Mononuclear cell (primary cell): ENCODE results near the gene KRT17. TPM values are rescaled to one million over a fixed set of nuclear protein-coding genes. Genes with fewer than 3 reads are reported as not detected.
"Not testable (repeated sequence)": the region's sequence is repeated elsewhere in the genome, so short reads cannot be mapped to it uniquely, and the experiment has no call there.

Experiments
- H3K27me3 ChIP-seq: 2 replicates; pipeline ENCODE4 v1.6.0; 2011; ENCODE audit warnings: low read length, control low read depth; ENCODE audit not compliant: insufficient read depth
- H3K4me1 ChIP-seq: 2 replicates; pipeline ENCODE4 v1.5.1; 2011; ENCODE audit warnings: mild to moderate bottlenecking, low read length, control low read depth; ENCODE audit not compliant: insufficient read depth
- H3K4me3 ChIP-seq: 2 replicates; pipeline ENCODE4 v1.5.1; 2011; ENCODE audit warnings: mild to moderate bottlenecking, low read length, moderate library complexity
- H3K9me3 ChIP-seq: 2 replicates; pipeline ENCODE4 v1.5.1; 2011; ENCODE audit warnings: low read depth, mild to moderate bottlenecking, control low read depth, low read length
- total RNA-seq: library from RNA; depleted of rRNA; stranded (reverse); fragments of >200 nt; gene quantifications from one replicate; pipeline ENCODE4 v1.2.3, GENCODE V29; 2012

KRT17 gene
- total RNA-seq, 1 donor = 0.42 TPM

DNA sequence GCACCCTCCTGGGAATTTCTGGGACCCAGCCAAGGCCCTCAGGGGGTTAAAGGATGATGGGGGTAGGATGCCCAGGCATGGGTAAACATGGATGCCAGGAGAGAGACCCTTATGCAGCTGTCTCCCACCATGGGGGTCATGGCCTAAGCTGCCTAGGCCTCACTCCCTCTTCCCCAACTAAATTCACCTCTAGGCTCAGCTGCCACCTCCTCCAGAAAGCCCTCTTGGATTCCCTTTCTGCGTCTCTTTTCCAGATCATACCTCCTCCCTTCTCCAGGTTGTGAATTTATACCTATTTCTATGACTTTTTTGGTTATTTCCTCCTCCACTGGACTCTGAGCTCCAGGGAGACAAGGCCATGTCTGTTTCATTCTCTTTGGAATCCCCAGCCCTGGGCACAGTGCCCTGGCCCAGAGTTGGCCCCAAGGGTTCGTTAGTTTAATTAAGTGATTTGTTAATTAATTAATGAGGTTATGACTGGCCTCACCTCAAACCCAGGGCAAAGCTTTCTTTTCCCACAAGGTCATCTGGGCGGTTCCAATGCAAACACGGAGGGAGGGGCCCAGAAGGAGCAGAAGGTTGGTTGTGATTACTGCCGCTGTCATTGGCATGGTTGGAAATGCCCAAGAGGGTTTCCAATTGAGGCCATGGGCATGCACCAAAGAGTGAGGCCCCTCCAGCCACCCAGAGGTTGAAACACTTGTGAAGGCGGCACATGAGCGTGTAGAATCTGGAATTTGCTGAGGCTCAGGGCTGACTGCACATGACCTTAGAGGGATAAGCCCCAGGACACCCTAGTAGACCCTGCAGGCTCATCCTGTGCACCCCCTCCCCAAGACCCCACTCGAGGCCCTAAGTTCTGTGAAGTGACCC is 6.9 kb upstream of the KRT17 start:
- Histone ChIP-seq H3K4me3 (no peak overlapping the region), H3K27me3 (no peaks in the 10 kb centered on the region)

DNA sequence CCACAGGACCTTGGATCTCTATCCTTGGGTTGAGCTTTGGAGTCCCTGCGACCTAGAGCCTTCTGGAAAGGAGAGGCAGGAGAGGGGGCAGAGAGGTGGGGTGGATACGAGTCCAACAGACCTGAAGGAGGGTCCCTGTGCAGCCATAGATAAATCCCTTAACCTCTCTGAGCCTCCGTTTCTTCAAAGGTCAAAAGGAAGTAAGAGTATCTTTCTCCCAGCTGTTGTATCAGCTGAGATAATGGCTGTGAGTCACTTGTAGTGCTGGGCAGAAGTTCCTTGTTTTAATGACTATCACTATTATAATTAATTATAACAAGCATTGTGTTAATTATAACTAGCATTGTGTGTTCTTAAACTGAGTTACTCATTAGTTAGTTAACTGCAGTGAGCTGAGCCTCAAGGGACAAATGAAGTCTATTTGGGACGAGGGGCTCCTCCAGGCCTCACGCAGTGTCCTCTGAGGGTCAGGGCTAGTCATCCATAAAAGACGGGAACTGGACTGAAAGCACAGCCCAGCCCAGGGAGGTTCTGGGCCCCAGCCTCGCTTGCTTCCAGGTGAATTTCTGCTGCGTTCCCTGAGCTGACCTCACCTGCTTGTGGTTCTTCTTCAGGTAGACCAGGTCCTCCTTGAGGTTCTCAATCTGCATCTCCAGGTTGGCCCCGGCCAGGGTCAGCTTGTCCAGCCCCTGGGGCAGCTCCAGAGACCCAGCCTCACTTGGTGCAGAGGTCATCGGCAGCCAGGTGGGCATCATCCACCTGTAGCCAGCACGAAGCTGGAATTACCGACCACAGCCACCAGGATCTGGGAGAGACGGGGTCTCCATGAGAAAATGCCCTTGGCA is 5.7 kb upstream of the KRT17 start:
- H3K27me3 ChIP-seq = no peaks in the 10 kb centered on the region
- H3K4me1 ChIP-seq = no peaks in the 10 kb centered on the region
- no peak overlapping the region for H3K4me3 ChIP-seq
- no peaks in the 10 kb centered on the region for H3K9me3 ChIP-seq

More for the DNA sequence above, 6.9 kb upstream of the KRT17 start:
- Histone ChIP-seq H3K9me3 (no peaks in the 10 kb centered on the region), H3K4me1 (no peaks in the 10 kb centered on the region)

- no peaks in the 10 kb centered on the region for H3K4me1 ChIP-seq
- no peak overlapping the region for H3K4me3 ChIP-seq
Observed at GRCh38 chr17:41629316-41629715, 4.9 kb upstream of the KRT17 start.

DNA sequence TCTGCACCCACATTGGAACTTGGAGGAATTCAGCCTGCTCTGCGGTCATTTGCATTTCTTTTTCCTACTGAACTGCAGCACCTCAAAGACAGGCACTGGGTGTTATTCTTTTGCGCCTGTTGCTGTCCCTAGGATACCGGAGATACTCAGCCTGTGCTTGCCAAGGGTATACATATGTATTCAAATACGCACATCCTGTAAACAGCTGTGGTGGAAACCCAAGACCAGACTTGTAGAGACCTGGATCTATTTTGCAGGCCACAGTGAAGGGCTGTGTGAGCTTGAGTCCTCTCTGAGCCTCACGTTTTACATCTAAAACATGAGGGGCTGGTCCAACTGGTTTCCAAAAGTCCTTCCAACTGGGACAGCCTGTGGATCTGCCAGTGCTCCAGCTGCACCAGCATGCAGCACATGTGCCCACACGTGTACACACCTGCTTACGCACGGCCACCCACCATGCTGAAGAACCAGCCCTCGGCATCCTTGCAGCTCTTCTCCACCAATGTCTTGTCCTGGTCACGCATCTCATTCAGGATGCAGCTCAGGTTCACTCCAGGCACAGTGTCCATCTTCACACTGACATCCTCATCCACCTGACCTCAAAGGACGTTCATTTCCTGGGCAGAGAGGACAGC is 4.4 kb upstream of the KRT17 start:
- H3K9me3 ChIP-seq, H3K27me3 ChIP-seq, H3K4me1 ChIP-seq, H3K4me3 ChIP-seq: not testable (repeated sequence)

More at GRCh38 chr17:41629316-41629715, 4.9 kb upstream of the KRT17 start:
- H3K9me3 ChIP-seq = no peaks in the 10 kb centered on the region
- no peaks in the 10 kb centered on the region for H3K27me3 ChIP-seq

GRCh38 chr17:41628073-41628370 is 3.6 kb upstream of the KRT17 start:
- H3K9me3 ChIP-seq, H3K4me1 ChIP-seq, H3K4me3 ChIP-seq, H3K27me3 ChIP-seq: not testable (repeated sequence)

DNA sequence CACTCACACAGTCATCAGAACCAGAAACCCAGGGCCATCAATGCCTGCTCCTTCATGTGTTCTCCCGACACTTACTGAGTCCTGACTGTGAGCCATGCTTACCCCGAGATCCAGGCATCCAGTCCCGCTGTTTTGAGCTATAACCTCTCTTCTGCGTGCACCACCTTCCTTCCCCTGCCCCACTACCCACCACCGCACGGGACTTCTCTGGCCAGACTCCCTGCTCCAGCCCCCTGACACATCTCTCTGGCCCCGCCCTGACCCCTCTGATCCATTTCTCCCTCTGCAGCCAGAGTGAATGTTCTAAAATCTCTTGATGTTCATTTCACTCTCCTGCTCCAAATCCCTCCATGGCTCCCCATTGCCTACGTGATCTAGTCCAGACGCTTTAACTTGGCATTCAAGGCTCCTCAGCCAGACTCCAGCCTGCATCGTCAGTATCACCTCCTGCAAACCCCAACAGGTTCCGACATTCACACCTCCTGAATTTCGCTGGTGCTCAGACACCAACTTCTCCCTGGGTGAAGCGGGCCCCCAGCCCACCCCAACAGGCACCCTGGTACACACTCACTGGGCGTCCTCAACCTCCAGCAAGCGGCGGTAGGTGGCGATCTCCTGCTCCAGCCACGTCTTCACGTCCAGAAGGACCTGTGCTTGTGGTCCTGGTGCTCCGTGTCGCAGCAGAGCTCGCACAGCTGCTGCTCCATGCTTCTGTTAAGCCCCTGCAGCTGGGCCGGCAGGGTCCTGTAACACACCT is 3.1 kb upstream of the KRT17 start:
- Histone ChIP-seq H3K27me3 (no peaks in the 10 kb centered on the region), H3K9me3 (no peaks in the 10 kb centered on the region), H3K4me3 (no peak overlapping the region), H3K4me1 (no peaks in the 10 kb centered on the region)

DNA sequence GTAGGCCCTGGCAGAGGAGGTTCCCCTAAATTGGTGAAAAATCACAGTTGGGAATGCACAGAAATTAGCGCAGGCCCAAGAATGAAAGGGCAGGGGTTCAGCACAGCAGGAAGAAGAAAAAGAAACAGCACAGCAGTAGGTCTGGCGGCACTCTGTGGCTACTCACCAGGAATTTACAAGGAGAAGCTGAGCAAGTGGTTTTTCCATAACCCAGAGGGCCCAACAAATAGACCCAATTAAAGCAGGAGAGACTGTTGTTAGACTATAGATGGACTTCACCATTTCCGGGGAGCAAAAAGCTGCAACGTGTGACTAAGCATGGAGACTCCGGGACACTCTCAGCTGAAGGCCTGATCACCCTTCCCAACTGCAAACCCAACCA is 2.5 kb upstream of the KRT17 start:
- H3K27me3 ChIP-seq, H3K4me1 ChIP-seq, H3K4me3 ChIP-seq, H3K9me3 ChIP-seq: not testable (repeated sequence)

- not testable (repeated sequence) for H3K9me3 ChIP-seq, H3K4me1 ChIP-seq, H3K27me3 ChIP-seq, H3K4me3 ChIP-seq
Observed at GRCh38 chr17:41626028-41626913, 1.9 kb upstream of the KRT17 start.

- H3K4me3 ChIP-seq = no peak overlapping the region
- no peaks in the 10 kb centered on the region for H3K4me1 ChIP-seq
- no peaks in the 10 kb centered on the region for H3K9me3 ChIP-seq
- no peaks in the 10 kb centered on the region for H3K27me3 ChIP-seq
Observed at GRCh38 chr17:41625602-41626001, 1.2 kb upstream of the KRT17 start.

GRCh38 chr17:41623184-41623861 is 1.1 kb downstream of the KRT17 start:
- not testable (repeated sequence) for H3K27me3 ChIP-seq, H3K4me1 ChIP-seq, H3K9me3 ChIP-seq, H3K4me3 ChIP-seq

DNA sequence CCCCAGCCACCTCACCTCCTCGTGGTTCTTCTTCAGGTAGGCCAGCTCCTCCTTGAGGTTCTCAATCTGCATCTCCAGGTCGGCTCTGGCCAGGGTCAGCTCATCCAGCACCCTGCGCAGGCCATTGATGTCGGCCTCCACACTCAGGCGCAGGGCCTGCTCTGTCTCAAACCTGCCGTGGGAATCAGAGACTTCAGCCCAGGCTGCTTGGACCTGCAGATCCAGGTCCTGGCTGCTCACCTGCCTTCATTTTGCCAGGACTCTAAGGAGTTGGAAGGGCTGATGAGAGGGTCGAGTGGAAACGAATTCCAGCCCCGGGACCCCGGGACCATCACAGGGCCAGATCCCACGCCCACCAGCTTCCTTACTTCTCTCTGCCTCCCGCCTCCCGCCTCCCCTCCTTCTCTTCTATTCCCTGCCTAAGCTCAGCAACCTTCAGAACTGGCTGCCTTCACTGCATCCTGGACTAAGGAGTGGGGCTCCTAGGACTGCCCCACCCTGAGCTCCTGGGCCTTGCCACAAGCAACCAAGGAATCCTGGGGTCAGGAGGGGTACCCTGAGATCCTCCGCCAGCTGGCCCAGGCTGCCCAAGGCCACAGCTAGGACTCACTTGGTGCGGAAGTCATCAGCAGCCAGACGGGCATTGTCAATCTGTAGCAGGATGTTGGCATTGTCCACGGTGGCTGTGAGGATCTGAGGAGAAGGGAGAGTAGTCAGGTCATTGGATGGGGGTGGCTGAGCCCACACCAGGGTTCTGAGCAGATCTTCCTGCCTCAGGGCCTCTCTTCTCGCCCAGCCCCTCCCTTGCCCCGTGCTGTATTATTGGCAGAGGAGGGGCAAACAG is 1.8 kb downstream of the KRT17 start:
- H3K4me1 ChIP-seq, H3K9me3 ChIP-seq, H3K4me3 ChIP-seq, H3K27me3 ChIP-seq: not testable (repeated sequence)

GRCh38 chr17:41621916-41622315 is 2.5 kb downstream of the KRT17 start:
- H3K27me3 ChIP-seq = no peaks in the 10 kb centered on the region
- no peaks in the 10 kb centered on the region for H3K9me3 ChIP-seq
- H3K4me3 ChIP-seq = no peak overlapping the region
- H3K4me1 ChIP-seq = no peaks in the 10 kb centered on the region

DNA sequence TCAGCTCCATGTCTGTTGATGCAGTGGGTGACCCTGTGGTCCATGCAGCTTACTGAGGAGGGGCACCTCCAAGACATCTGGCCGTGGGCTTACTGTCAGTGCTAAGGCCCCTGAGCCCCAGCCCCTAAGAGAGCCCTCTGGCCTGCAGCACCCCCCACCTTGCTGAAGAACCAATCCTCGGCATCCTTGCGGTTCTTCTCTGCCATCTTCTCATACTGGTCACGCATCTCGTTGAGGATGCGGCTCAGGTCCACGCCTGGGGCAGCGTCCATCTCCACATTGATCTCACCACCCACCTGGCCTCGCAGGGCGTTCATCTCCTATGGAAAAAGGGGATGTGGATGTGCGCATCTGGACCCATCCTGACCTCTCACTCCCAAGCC is 2.9 kb downstream of the KRT17 start:
- H3K4me3 ChIP-seq, H3K27me3 ChIP-seq: not testable (repeated sequence)

More for the DNA sequence above, 2.9 kb downstream of the KRT17 start:
- H3K4me1 ChIP-seq, H3K9me3 ChIP-seq: not testable (repeated sequence)
